Effector memory CD4-positive, alpha-beta T cell (primary cell): ENCODE results near the gene IL22RA2.

Experiments
- DNase-seq, 3 donors: peaks; one replicate each; pipeline ENCODE4 v3.0.0-alpha.2; 2020
- H3K27ac ChIP-seq: 2 replicates; pipeline ENCODE4 v1.7.0; 2013; ENCODE audit warnings: mild to moderate bottlenecking, low read length, moderate library complexity; ENCODE audit not compliant: insufficient read depth, poor library complexity, severe bottlenecking
- H3K27me3 ChIP-seq: replicated peaks from 2 replicates; pipeline ENCODE4 v1.7.0; 2013; ENCODE audit warnings: mild to moderate bottlenecking, low read length; ENCODE audit not compliant: insufficient read depth, control insufficient read depth, poor library complexity, severe bottlenecking
- H3K36me3 ChIP-seq: 2 replicates; pipeline ENCODE4 v1.7.0; 2013; ENCODE audit warnings: mild to moderate bottlenecking, low read length, moderate library complexity; ENCODE audit not compliant: control insufficient read depth, insufficient read depth
- H3K4me1 ChIP-seq: 2 replicates; pipeline ENCODE4 v1.7.0; 2013; ENCODE audit warnings: low read length, mild to moderate bottlenecking; ENCODE audit not compliant: control insufficient read depth, insufficient read depth, poor library complexity, severe bottlenecking
- H3K4me3 ChIP-seq: 2 replicates; pipeline ENCODE4 v1.7.0; 2013; ENCODE audit warnings: low read length, low read depth, mild to moderate bottlenecking; ENCODE audit not compliant: insufficient read depth, poor library complexity, severe bottlenecking
- H3K9me3 ChIP-seq: 2 replicates; pipeline ENCODE4 v1.7.0; 2013; ENCODE audit warnings: mild to moderate bottlenecking, low read length, moderate library complexity; ENCODE audit not compliant: control insufficient read depth

The IL22RA2 gene

DNA sequence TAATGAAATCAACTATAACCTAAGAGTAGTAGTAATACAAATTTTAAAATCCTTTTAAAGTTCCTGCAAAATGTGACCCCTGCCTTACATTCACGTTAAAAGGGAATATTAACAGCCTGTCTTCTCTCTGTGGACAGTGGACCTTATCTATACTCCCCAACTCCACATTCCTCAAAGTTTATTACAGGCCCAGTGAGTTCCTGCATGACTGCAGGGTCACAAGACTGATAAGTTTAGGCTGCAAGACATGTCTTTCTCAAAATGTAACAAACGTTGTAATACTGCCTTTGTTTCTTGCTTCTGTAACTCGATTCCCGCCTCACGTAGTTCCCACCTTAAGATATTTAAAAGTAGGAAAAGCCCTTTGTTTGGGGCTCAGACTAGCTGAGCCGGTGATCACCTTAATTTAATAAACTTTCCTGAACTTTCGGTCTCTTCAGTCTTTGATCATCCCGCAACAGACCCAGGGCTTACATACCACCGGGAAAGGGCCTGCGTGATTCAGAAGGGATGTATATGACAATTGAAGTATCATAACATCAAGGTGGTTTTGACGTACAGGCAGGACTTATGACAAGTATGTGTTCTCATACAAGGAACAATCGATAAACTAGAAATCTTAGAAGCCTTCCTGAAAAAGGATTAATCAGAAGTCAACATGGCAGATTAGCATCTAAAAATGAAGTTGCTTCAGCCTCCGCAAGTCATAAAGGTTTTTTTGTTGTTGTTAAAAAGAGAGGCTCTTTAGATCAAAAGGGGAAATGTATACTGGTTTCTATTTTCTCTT lies 3.0 kb downstream of the IL22RA2 start:
- DNase-seq = no peak
- no peak overlapping the region for H3K4me3 ChIP-seq
- H3K36me3 ChIP-seq = no peaks in the 10 kb centered on the region
- H3K9me3 ChIP-seq = no peaks in the 10 kb centered on the region
- H3K4me1 ChIP-seq = peaks cover 9% of the 10 kb centered on the region
- no peaks in the 10 kb centered on the region for H3K27me3 ChIP-seq
- no peak overlapping the region for H3K27ac ChIP-seq

DNA sequence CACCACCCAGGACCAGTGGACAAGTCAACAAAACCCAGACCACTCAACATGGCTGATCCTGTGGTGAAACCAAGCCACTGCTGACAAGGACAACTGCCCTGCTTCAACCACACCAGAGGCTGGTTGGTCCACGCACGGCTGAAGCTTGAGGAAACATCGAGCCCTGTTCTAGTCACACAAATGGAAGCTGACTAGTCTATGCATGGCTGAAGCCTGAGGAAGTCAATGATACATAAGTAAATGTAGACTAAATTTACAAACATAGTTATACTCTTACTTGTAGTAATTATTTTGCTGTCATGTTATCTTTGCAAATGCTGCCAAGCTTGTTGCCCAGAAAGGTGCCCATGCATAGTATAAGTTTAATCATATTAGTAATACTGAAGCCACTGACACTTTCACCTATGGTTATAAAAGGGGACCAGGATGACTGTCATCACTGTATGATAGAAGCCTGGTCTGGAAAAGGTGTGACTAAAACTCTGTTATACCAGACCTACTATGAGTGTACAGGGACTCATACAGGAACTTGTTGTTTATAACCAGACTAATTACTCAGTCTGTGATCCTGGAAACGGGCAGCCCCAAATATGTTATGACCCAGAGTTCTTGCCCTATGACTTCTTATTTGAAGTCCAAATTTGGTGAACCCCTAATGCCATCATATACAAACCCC lies 5.6 kb downstream of the IL22RA2 start:
- Histone ChIP-seq H3K4me1 (peaks cover 9% of the 10 kb centered on the region), H3K4me3 (no peak overlapping the region)
- DNase-seq = no peak

DNA sequence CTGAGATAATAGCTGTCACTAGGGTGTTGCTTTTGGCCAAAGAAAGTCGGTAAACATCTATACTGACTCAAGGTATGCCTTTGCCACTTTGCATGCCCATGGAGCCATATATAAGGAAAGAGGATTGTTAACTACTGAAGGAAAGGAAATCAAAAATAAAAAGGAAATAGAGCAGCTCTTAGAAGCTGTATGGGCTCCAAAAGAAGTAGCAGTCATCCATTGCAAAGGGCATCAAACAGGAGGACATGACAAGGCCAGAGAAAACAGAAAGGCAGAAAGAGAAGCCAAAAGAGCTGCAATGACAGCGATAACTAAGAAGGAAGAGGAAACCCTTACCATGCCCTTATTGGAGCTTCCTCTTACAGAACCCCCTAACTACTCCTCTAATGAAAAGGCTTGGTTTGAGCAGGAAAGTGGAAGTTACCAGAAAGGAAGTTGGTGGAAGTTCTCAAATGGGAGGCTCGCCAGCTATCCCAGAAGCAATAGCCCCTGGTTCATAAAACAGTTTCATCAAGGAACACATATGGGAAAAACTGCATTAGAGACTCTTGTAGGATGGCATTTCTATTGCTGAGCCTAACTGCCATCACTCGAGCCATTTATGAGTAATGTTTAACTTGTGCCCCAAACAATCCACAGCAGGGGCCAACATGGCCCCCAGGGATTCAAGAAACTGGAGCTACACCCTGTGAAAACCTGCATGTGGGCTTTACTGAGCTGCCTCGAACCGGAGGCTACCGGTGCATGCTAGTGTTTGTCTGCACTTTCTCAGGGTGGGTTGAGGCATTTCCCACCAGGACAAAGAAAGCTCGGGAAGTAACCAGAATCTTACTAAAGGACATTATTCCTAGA lies 7.0 kb downstream of the IL22RA2 start:
- Histone ChIP-seq H3K27me3 (no peaks in the 10 kb centered on the region), H3K9me3 (no peaks in the 10 kb centered on the region), H3K4me1 (peaks cover 9% of the 10 kb centered on the region), H3K27ac (no peak overlapping the region), H3K4me3 (no peak overlapping the region), H3K36me3 (no peaks in the 10 kb centered on the region)
- no peak for DNase-seq

More for the DNA sequence above, 5.6 kb downstream of the IL22RA2 start:
- no peaks in the 10 kb centered on the region for H3K9me3 ChIP-seq
- no peak overlapping the region for H3K27ac ChIP-seq
- no peaks in the 10 kb centered on the region for H3K36me3 ChIP-seq
- H3K27me3 ChIP-seq = no peaks in the 10 kb centered on the region

DNA sequence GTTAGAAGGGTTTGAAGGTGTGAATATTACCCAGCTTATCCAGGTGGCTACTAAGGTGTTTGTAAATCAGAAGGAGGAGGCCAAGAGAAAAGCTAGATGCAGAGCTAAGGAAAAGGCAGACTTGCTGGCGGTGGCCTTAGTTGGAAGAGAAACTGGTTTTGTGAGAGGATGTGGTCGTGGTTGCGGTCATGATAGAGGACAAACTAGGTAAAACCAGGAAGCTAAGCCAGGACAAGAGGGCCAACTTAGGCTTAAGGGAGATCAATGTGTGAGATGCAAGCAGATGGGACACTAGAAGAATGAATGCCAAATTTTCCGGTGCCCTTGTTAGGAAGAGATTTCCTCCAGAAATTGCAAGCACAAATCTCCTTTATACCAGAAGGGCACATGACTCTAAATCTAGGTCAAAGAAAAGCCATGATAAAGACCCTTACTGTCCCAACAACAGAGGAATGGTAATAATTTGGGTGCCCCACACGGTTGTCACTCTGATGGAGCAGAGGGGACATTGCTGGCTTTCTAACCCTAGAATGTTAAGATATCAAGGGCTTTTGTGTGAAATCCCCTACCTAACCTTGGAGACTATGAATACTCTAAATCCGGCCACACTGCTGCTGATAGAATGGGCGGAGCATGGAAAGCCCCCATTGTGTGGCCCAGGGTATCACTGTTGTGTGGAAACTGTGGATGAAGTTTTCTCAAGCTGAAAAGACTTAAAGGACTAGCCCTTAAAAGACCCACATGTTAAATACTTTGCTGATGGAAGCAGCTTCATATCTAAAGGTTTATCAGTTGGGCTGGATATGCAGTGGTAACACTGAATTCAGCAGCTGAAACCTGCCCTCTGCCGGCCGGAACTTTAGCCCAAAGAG lies 7.8 kb downstream of the IL22RA2 start:
- Histone ChIP-seq H3K4me3 (no peak overlapping the region), H3K36me3 (no peaks in the 10 kb centered on the region), H3K27me3 (no peaks in the 10 kb centered on the region), H3K9me3 (no peaks in the 10 kb centered on the region), H3K4me1 (peaks cover 9% of the 10 kb centered on the region), H3K27ac (peak overlapping the region; percentile 28)
- DNase-seq = peak; percentile 12 to 34 (median 17)

DNA sequence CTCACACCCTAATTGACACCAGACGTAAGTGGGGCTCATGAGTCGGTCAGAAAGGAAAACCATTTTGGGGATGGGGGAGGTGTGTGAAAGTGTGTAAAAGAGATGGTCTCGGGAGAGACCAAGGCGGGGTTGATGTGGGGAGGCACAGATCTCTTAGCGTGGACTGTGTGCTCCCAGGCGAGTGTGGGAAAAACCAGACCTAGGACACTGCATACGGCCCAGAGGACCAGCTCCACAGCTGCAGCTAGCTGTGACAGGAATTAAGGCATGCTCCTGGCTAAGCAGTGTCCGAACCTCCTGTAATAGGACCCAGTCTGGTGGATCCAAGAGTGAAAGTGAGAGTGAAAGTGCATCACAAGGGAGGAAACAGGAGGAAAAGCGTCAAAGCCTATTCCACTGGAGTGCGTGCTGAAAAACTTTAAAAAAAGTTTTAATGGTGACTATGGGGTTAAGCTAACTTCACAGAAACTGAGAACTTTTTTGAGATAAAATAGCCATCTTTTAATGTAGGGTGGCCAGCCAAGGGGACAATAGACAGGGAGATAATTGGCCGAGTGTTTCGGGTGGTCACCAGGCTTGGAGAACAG lies 9.6 kb downstream of the IL22RA2 start:
- H3K9me3 ChIP-seq = no peaks in the 10 kb centered on the region
- H3K27me3 ChIP-seq = no peaks in the 10 kb centered on the region
- no peaks in the 10 kb centered on the region for H3K36me3 ChIP-seq
- no peak for DNase-seq
- peaks cover 9% of the 10 kb centered on the region for H3K4me1 ChIP-seq
- H3K4me3 ChIP-seq = no peak overlapping the region
- H3K27ac ChIP-seq = no peak overlapping the region

DNA sequence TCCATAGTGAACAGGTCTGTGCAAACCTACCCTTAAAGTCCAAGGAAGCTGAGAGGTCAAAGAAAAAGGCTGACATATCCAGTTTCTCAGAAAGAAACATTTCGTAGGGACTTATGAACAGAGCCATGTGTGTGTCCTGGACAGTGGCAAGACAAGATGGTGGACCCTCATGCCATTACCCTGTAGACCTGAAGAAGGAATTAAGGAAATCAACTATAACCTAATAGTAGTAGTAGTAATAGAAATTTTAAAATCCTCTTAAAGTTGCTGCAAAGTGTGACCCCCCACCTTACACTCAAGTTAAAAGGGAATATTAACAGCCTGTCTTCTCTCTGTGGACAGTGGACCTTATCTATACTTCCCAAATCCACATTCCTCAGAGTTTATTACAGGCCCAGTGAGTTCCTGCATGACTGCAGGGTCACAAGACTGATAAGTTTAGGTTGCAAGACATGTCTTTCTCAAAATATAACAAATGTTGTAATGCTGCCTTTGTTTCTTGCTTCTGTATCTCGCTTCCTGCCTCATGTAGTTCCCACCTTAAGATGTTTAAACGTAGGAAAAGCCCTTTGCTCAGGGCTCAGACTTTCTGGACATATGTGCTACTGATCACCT lies 10.6 kb downstream of the IL22RA2 start:
- Histone ChIP-seq H3K36me3 (no peaks in the 10 kb centered on the region), H3K4me1 (peaks cover 9% of the 10 kb centered on the region), H3K27ac (no peak overlapping the region), H3K4me3 (no peak overlapping the region), H3K9me3 (no peaks in the 10 kb centered on the region), H3K27me3 (no peaks in the 10 kb centered on the region)
- DNase-seq = no peak

DNA sequence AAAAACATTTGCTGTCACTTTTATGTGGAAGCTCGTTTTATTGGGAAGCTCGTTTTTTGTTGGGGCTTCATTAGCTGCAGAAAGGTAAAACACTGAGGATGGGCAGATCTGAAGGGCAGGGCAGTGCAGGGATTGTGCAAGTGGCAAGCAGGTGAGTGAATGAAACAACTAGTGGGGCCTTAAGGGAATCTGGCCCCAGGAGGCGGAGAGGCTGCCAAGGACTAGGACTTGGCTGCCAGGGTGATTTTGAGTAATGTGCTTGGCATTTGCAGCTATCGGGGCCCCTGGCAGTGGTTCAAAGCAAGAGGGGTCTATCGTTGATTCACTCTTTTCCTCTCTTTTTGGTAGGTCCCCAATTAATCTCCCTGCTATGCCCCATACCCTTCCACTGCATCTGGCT lies 11.5 kb downstream of the IL22RA2 start:
- Histone ChIP-seq H3K27ac (no peak overlapping the region), H3K36me3 (no peaks in the 10 kb centered on the region), H3K9me3 (no peaks in the 10 kb centered on the region), H3K4me3 (no peak overlapping the region), H3K4me1 (peaks cover 9% of the 10 kb centered on the region), H3K27me3 (no peaks in the 10 kb centered on the region)
- DNase-seq = no peak

DNA sequence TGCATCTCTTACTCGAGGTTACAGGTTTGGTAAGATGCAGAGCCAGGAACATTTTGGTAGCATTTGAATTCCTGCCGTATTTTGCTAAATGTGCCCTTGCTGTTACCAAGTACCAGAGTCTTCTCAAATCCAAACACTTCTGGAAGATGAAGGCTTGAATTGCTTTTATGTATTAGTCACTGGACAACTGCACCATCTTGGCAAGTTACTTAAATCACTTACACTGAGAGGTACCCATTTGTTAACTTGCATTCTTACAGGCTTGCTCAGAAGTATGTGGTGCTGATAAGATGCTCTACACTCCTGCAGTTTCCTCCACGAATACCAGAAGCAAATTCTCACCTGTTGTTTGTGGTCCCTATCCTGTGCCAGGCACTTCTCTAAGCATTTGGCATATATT lies 12.7 kb downstream of the IL22RA2 start:
- DNase-seq = no peak
- Histone ChIP-seq H3K27me3 (no peaks in the 10 kb centered on the region), H3K4me3 (no peak overlapping the region), H3K4me1 (peaks cover 4% of the 10 kb centered on the region), H3K36me3 (no peaks in the 10 kb centered on the region), H3K9me3 (no peaks in the 10 kb centered on the region), H3K27ac (no peak overlapping the region)

DNA sequence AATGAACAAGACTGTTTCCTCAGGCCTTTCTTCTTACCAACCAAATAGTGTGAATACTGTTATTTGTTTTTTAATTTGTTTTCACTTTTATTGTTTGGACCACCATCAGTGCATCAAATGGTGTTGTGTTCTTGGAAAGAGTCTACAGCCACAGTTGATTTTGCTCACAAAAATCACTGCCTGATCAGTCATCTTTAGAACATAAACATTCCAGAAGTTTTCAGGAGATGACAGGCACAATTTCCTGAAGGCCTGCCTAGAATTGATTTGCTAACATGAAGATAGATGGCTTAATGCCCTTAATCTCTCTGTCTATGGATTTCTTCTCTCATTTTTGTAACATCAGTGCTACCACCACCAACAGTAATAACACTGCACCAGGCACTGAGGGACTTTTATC lies 13.5 kb downstream of the IL22RA2 start:
- Histone ChIP-seq H3K36me3 (no peaks in the 10 kb centered on the region), H3K27me3 (no peaks in the 10 kb centered on the region), H3K4me1 (peaks cover 6% of the 10 kb centered on the region), H3K4me3 (no peak overlapping the region), H3K27ac (no peak overlapping the region), H3K9me3 (no peaks in the 10 kb centered on the region)
- DNase-seq = no peak
